GM10266 (cell line): ENCODE results near the gene RAB8A.

ENCODE experiments used
- DNase-seq: peaks from one replicate; pipeline ENCODE4 v3.0.0; 2012; ENCODE audit errors: extremely low spot score
- TF ChIP-seq, protein P1 (sequence below): IDR thresholded peaks from 2 replicates; pipeline ENCODE4 v1.5.1; 2012; ENCODE audit warnings: mild to moderate bottlenecking, low read depth; ENCODE audit not compliant: control insufficient read depth, insufficient read depth; ENCODE audit errors: missing control alignments

RAB8A gene

GRCh38 chr19:16104722-16105121 lies 7.0 kb upstream of the RAB8A start:
- DNase-seq: no peak
- TF ChIP-seq, protein P1, sequence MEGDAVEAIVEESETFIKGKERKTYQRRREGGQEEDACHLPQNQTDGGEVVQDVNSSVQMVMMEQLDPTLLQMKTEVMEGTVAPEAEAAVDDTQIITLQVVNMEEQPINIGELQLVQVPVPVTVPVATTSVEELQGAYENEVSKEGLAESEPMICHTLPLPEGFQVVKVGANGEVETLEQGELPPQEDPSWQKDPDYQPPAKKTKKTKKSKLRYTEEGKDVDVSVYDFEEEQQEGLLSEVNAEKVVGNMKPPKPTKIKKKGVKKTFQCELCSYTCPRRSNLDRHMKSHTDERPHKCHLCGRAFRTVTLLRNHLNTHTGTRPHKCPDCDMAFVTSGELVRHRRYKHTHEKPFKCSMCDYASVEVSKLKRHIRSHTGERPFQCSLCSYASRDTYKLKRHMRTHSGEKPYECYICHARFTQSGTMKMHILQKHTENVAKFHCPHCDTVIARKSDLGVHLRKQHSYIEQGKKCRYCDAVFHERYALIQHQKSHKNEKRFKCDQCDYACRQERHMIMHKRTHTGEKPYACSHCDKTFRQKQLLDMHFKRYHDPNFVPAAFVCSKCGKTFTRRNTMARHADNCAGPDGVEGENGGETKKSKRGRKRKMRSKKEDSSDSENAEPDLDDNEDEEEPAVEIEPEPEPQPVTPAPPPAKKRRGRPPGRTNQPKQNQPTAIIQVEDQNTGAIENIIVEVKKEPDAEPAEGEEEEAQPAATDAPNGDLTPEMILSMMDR: no peak

- TF ChIP-seq, protein P1: no peak
- no peak for DNase-seq
These were observed 5.6 kb upstream of the RAB8A start for GRCh38 chr19:16106121-16106520.

GRCh38 chr19:16111909-16112752 lies 442 bp downstream of the RAB8A start:
- TF ChIP-seq, protein P1: no peak
- DNase-seq: no peak

- TF ChIP-seq, protein P1: no peak
- DNase-seq: no peak
These were observed 1.1 kb downstream of the RAB8A start for GRCh38 chr19:16112778-16113177.

DNA sequence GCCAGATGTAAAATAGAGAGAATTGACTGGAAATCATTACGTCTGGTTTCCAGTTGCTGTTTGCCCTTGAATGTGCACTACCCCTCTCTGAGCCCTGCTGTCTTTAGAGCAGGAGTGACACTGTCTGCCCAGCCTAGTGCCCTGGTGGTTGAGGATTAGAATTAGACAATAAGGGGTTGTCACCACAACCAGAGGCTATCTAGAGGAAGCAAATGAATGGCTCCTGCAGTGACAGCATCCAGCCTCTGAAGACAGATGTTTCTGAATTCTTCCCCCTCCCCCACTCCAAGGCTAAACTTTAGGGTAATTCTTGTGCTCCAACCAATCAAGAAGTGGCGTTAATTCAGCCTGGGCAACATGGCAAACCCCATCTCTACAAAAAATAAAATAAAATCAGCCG lies 2.0 kb downstream of the RAB8A start:
- DNase-seq: no peak
- TF ChIP-seq, protein P1: no peak

DNA sequence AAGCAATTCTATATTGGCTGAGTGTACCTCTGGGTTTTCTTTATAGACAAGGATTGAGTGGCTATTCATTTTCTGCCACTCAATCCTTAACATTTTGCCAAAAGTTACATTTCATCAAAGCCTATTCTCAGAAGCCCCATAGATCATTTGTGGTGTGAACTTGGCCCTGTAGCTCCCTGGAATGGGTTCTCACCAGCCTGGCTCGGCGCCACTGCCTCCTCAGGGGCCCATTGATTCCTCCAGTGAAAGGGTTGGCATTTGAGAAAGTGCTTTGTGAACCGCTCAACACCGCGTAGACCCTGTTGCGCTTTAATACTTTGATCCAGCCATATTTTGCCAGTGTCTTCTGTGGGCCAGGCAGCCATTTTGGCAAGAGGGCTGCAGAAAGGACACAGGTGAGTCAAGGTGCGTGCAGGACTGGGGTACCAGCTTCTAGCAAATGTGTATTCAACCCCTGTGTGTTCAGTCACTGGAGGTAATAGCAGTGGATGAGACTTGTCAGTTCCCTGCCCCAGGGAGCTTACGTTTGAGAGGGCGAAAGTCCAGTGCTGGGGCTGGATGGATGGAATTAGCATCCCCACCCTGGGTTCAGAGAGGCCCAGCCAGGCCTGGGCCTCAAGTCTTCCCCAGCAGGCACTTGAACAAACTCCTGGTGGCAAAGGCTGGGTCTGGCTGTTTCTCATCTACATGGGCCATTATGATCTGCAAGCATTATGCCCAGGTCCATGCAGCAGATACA lies 3.8 kb downstream of the RAB8A start:
- TF ChIP-seq, protein P1: no peak
- no peak for DNase-seq

- no peak for DNase-seq
- TF ChIP-seq, protein P1: no peak
These were observed 4.4 kb downstream of the RAB8A start for GRCh38 chr19:16116067-16116466.
